AG04449 (cell line): ENCODE results near the gene MGMT.

Experiments
- CTCF ChIA-PET: fragments of 350-600 bp; formaldehyde crosslinking; extraction: SDS; loops from one replicate; lab custom pipeline; 2021; ENCODE audit warnings: antibody characterized with exemption; lab: Yijun Ruan, JAX
- POLR2A ChIA-PET: fragments of 400-600, 350-600 bp; formaldehyde crosslinking; extraction: SDS; loops from one replicate; lab custom pipeline; 2020; ENCODE audit warnings: antibody characterized with exemption, inconsistent platforms; lab: Yijun Ruan, JAX
- DNase-seq: peaks from one replicate; pipeline ENCODE4 v3.0.0-alpha.2; 2010; ENCODE audit warnings: low read depth, low spot score
- H3K4me3 ChIP-seq: 2 replicates; pipeline ENCODE4 v1.5.1; 2011; ENCODE audit warnings: low read depth, mild to moderate bottlenecking, control low read depth, low read length
- CTCF ChIP-seq: IDR thresholded peaks from one replicate; pipeline ENCODE4 v1.5.1; 2011; ENCODE audit warnings: mild to moderate bottlenecking, moderate library complexity, low read length, control low read depth, inconsistent platforms; ENCODE audit not compliant: insufficient read depth; ENCODE audit errors: missing control alignments

Gene MGMT

GRCh38 chr10:129704225-129704624 is 237.2 kb downstream of the MGMT start:
- ChIA-PET CTCF (no interaction called here), POLR2A (no interaction called here)
- TF ChIP-seq CTCF = no peak
- H3K4me3 ChIP-seq = no peak overlapping the region
- DNase-seq = no peak

GRCh38 chr10:129704786-129705525 is 237.9 kb downstream of the MGMT start:
- POLR2A ChIA-PET = no interaction called here
- no peak for TF ChIP-seq CTCF
- no peak overlapping the region for H3K4me3 ChIP-seq
- CTCF ChIA-PET = no interaction called here
- no peak for DNase-seq

DNA sequence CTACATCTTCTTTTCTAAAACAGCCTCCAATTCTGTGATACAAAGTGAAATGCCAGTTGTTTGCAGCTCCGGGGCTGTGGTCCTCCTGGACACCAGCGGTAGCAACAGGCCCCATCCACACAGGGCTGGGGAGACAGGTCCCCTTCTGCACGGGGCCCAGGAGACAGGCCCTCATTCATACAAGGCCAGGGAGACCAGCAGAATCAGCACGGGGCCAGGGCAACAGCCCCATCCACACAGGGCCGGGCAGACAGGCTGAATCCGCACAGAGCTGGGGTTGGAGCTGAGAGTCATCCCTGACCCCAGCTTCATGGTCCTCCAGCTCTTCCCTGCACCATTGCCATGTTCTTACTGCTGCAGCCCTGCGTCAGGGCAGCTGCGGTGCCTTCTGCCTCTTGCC is 238.6 kb downstream of the MGMT start:
- DNase-seq = no peak
- POLR2A ChIA-PET = no interaction called here
- CTCF ChIA-PET = no interaction called here
- no peak for TF ChIP-seq CTCF
- no peak overlapping the region for H3K4me3 ChIP-seq

DNA sequence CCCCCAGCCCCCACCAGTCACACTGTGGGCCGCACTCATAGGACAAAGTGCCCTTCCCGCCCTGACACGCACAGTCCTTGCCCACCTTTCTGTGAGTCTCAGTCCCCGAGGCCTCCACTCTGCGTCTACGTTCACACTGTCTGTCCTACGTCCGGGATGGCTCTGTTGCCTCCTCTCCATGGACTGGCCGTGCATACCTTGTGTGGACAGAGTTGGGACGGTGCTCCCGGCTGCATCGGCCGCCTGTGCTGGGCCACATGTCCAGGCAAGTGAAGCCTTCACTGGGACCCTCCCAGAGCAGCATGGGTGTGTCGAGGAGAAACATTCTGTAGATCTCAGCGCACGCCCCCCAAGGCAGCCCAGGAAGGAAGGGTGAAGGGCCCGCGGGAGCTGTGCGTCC is 239.0 kb downstream of the MGMT start:
- POLR2A ChIA-PET = no interaction called here
- CTCF ChIA-PET = no interaction called here
- H3K4me3 ChIP-seq = no peak overlapping the region
- no peak for TF ChIP-seq CTCF
- no peak for DNase-seq

DNA sequence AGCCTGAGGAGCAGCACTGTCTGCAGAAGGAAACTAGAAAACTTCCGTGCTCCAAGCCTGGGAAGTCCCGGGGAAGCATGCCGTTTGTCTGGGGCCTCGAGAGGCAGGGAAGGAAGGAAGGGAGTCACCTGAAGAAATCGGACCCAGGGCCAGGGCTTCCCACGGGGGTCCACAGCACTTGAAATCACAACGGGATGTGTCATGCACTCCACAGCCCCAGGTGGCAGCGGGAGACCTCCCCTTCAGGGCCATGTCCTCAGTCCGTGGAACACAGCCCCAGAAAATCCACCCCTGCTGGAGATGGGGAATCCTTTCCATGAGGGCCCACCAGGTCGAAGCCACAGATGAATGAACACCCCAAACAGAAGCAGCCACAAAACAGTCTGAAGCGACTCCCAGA is 239.5 kb downstream of the MGMT start:
- ChIA-PET CTCF (no interaction called here), POLR2A (no interaction called here)
- DNase-seq = no peak
- TF ChIP-seq CTCF = no peak
- H3K4me3 ChIP-seq = no peak overlapping the region

DNA sequence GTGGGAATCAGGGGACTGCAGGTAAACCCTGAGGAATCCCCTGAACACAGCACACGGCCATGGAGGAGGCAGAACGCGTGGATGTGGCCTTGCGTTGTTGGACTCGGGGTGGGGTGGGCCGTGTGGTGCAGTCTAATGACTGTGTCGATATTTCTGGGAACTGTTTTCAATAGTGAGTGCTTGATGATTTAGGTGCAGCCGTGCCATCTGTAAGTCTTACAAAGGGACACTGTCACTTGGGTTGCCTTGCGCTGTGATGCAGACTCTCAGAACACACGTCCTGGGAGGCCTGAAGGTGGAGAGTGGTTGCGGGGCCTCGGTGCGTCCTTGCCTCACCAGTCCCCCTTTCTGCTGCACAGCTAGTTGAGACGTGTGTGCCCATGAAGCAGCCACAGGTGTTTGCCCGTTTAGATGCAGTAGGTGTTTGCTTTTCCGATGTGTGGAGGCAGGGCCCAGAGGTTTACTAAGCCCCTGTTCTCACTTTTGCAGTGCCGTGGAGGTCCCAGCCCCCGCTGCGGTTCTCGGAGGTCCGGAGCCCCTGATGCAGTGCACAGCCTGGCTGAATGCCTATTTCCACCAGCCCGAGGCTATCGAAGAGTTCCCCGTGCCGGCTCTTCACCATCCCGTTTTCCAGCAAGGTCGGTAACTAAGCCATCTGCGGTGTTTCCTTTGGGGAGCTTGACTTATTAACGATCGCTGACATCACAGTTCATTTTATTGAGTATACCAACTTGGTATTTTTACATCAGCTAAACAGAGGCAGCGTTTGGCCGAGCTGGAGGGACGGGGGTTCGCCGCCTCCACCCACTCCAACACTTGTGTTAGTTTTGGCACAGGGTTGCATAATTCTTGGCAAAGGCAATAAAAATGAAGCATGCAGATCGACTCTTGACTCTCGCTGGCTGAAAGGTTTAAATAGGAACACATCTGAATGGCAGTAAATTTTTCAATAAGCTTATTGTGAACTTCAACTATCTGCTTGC is 240.7 kb downstream of the MGMT start:
- POLR2A ChIA-PET = no interaction called here
- H3K4me3 ChIP-seq = no peak overlapping the region
- CTCF ChIA-PET = no interaction called here
- TF ChIP-seq CTCF = no peak
- no peak for DNase-seq
